ENCODE measurements around the gene KIF18A. TPM values are rescaled to one million over a fixed set of nuclear protein-coding genes. Genes with fewer than 3 reads are reported as not detected.

The KIF18A gene
- total and polyA plus RNA-seq, 2 of the 8 experiments (the other 6 are each of a cell fraction or from before 2014, with no cell fraction given), result 4.0 to 23.3 TPM

GRCh38 chr11:27972522-27973170 is 135.3 kb downstream of the KIF18A start:
- H4K8ac ChIP-seq (ENCODE audit: extremely low read depth, insufficient read depth, low read length), result no peak overlapping the region
- no peak overlapping the region for H2BK20ac ChIP-seq (ENCODE audit: low read length)
- H3K4me2 ChIP-seq (ENCODE audit: insufficient read depth in 1 of 2, low read depth in 2 of 2, low read length in 2 of 2), result no peak overlapping the region
- no peak overlapping the region for H3K4ac ChIP-seq (replicated peaks; ENCODE audit: insufficient read length, low read depth, low read length)
- no peak overlapping the region for H2BK12ac ChIP-seq (ENCODE audit: low read depth, low read length)
- H2AK5ac ChIP-seq (ENCODE audit: low read depth, low read length), result no peak overlapping the region
- H2BK5ac ChIP-seq (ENCODE audit: low read depth, low read length), result no peak overlapping the region
- H3K18ac ChIP-seq (ENCODE audit: extremely low read depth, low read length), result no peak overlapping the region
- no peak overlapping the region for H3K4me3 ChIP-seq (ENCODE audit: extremely low read depth in 1 of 4, insufficient read depth in 2 of 4, low read depth in 3 of 4, low read length in 4 of 4)
- FAIRE-seq (no peak), DNase-seq (ENCODE audit: low read depth in 1 of 2, low spot score in 2 of 2) (no peak)
- no peaks in the 10 kb centered on the region for H3K79me2 ChIP-seq (ENCODE audit: control insufficient read depth in 1 of 2, insufficient read depth in 2 of 2, low read length in 2 of 2)
- no peaks in the 10 kb centered on the region for H3K79me1 ChIP-seq (ENCODE audit: low read depth, low read length)
- no peak overlapping the region for H4K91ac ChIP-seq (replicated peaks; ENCODE audit: insufficient read length, low read length)
- no peaks in the 10 kb centered on the region for H3K27me3 ChIP-seq (replicated peaks in 1 of 4; ENCODE audit: control insufficient read depth in 3 of 4, extremely low read depth in 1 of 4, insufficient read depth in 3 of 4, low read length in 3 of 4)
- H3K9me3 ChIP-seq (ENCODE audit: insufficient read depth in 2 of 2, low read depth in 1 of 2, low read length in 1 of 2), result no peaks in the 10 kb centered on the region
- no peak overlapping the region for H2AFZ ChIP-seq (ENCODE audit: low read length)
- no peaks in the 10 kb centered on the region for H3K36me3 ChIP-seq (ENCODE audit: control insufficient read depth in 2 of 4, insufficient read depth in 4 of 4, low read length in 3 of 4)
- H4K5ac ChIP-seq (ENCODE audit: insufficient read length, low read depth, low read length), result no peak overlapping the region
- H3K56ac ChIP-seq (replicated peaks; ENCODE audit: insufficient read length, low read depth, low read length), result no peak overlapping the region
- CTCF ChIA-PET (ENCODE audit: partially characterized antibody), result no interaction called here
- POLR2A ChIA-PET (ENCODE audit: partially characterized antibody), result no interaction called here
- H3K27ac ChIP-seq (ENCODE audit: low read depth, low read length), result no peak overlapping the region
- no peaks in the 10 kb centered on the region for H3K23me2 ChIP-seq (ENCODE audit: low read depth, low read length)
- no peaks in the 10 kb centered on the region; a peak in 1 of 7 replicates for H3K4me1 ChIP-seq (replicated peaks in 1 of 4; ENCODE audit: control insufficient read depth in 3 of 4, insufficient read depth in 4 of 4, low read length in 3 of 4)
- no peak overlapping the region for H3K9ac ChIP-seq (replicated peaks in 1 of 4; ENCODE audit: extremely low read depth in 1 of 4, low read depth in 3 of 4, low read length in 3 of 4)
- H2BK15ac ChIP-seq (ENCODE audit: low read length), result no peak overlapping the region
- no peak overlapping the region for H2BK120ac ChIP-seq (replicated peaks; ENCODE audit: low read depth, low read length)
- no peak overlapping the region for H3K14ac ChIP-seq (ENCODE audit: insufficient read length)
- no peak overlapping the region for H3K23ac ChIP-seq (ENCODE audit: insufficient read length)
- no peaks in the 10 kb centered on the region for H4K20me1 ChIP-seq (replicated peaks in 1 of 2; ENCODE audit: control insufficient read depth in 1 of 2, insufficient read depth in 2 of 2, low read length in 2 of 2)
- 86% methylated on average over 5 of the region's 5 CpGs; no CpG with 5 or more reads in 1 of the 2 experiments for WGBS, 2 experiments (ENCODE audit: extremely low coverage in 1 of 2, insufficient coverage in 1 of 2, insufficient read length in 1 of 2, insufficient replicate concordance in 2 of 2, low coverage in 1 of 2, low lambda C conversion rate in 2 of 2, missing lambda C conversion rate in 1 of 2)
- TF ChIP-seq TCF12 (IDR thresholded peaks at IDR 0.05; ENCODE audit: low read depth, low read length), result no peak
- no peak for TF ChIP-seq ATF2 (IDR thresholded peaks at IDR 0.05; ENCODE audit: low read length)
- no peak for TF ChIP-seq RNF2 (IDR thresholded peaks at IDR 0.05; ENCODE audit: borderline replicate concordance, low read depth, low read length, missing control alignments, poor library complexity, severe bottlenecking)
- TF ChIP-seq E2F6 (IDR thresholded peaks at IDR 0.05), result no peak
- no peak for TF ChIP-seq FOSL1 (IDR thresholded peaks at IDR 0.05; ENCODE audit: insufficient read depth, low read depth, low read length)
- no peak for TF ChIP-seq GTF2F1 (IDR thresholded peaks at IDR 0.05; ENCODE audit: borderline replicate concordance, low read depth, low read length)
- no peak for TF ChIP-seq ZNF274 (IDR thresholded peaks at IDR 0.05; ENCODE audit: borderline replicate concordance, extremely low read depth, low read length)
- TF ChIP-seq SRF (IDR thresholded peaks at IDR 0.05; ENCODE audit: low read depth, low read length), result no peak
- no peak for TF ChIP-seq CHD1 (IDR thresholded peaks at IDR 0.05; ENCODE audit: low read depth, low read length)
